ENCODE data around the gene BRCA2. TPM values are rescaled to one million over a fixed set of nuclear protein-coding genes. Genes with fewer than 3 reads are reported as not detected.

The BRCA2 gene
- total and polyA plus RNA-seq, 2 experiments from 2014 or later = 3.3 to 5.2 TPM

- Histone ChIP-seq H3K9me3 (ENCODE audit: low read depth) (no peaks in the 10 kb centered on the region), H3K27me3 (peaks cover 8% of the 10 kb centered on the region), H3K4me3 (no peak overlapping the region), H3K36me3 (peaks cover 5% of the 10 kb centered on the region), H3K27ac (no peak overlapping the region), H3K4me1 (ENCODE audit: low read depth) (peaks cover 4% of the 10 kb centered on the region)
- TF ChIP-seq CTCF (IDR thresholded peaks at IDR 0.05; ENCODE audit: low read depth, low read length) = no peak
- DNase-seq (ENCODE audit: low read depth in 1 of 2, low spot score in 1 of 2) = no peak
These were observed 114.2 kb downstream of the BRCA2 start for GRCh38 chr13:32429433-32429909.

GRCh38 chr13:32430018-32430747 is 114.9 kb downstream of the BRCA2 start:
- DNase-seq (ENCODE audit: low read depth in 1 of 2, low spot score in 1 of 2) = no peak
- Histone ChIP-seq H3K27me3 (peaks cover 8% of the 10 kb centered on the region), H3K4me1 (ENCODE audit: low read depth) (peaks cover 4% of the 10 kb centered on the region), H3K4me3 (no peak overlapping the region), H3K36me3 (peaks cover 5% of the 10 kb centered on the region), H3K9me3 (ENCODE audit: low read depth) (no peaks in the 10 kb centered on the region), H3K27ac (no peak overlapping the region)
- TF ChIP-seq CTCF (IDR thresholded peaks at IDR 0.05; ENCODE audit: low read depth, low read length) = no peak

GRCh38 chr13:32431361-32431760 is 116.1 kb downstream of the BRCA2 start:
- no peak for TF ChIP-seq CTCF (IDR thresholded peaks at IDR 0.05; ENCODE audit: low read depth, low read length)
- Histone ChIP-seq H3K4me1 (ENCODE audit: low read depth) (peaks cover 4% of the 10 kb centered on the region), H3K4me3 (no peak overlapping the region), H3K36me3 (peaks cover 13% of the 10 kb centered on the region), H3K9me3 (ENCODE audit: low read depth) (no peaks in the 10 kb centered on the region), H3K27me3 (peaks cover 8% of the 10 kb centered on the region), H3K27ac (no peak overlapping the region)
- no peak for DNase-seq (ENCODE audit: low read depth in 1 of 2, low spot score in 1 of 2)

- Histone ChIP-seq H3K27me3 (no peaks in the 10 kb centered on the region), H3K27ac (no peak overlapping the region), H3K36me3 (peaks cover 15% of the 10 kb centered on the region), H3K4me1 (ENCODE audit: low read depth) (peaks cover 4% of the 10 kb centered on the region), H3K9me3 (ENCODE audit: low read depth) (no peaks in the 10 kb centered on the region), H3K4me3 (no peak overlapping the region)
- no peak for DNase-seq (ENCODE audit: low read depth in 1 of 2, low spot score in 1 of 2)
- TF ChIP-seq CTCF (IDR thresholded peaks at IDR 0.05; ENCODE audit: low read depth, low read length) = no peak
These were observed 117.5 kb downstream of the BRCA2 start for GRCh38 chr13:32432856-32433255.

- H3K36me3 ChIP-seq = peaks cover 17% of the 10 kb centered on the region
- no peak for DNase-seq (ENCODE audit: low read depth in 1 of 2, low spot score in 1 of 2)
- H3K27ac ChIP-seq = no peak overlapping the region
- TF ChIP-seq CTCF (IDR thresholded peaks at IDR 0.05; ENCODE audit: low read depth, low read length) = no peak
- H3K27me3 ChIP-seq = no peaks in the 10 kb centered on the region
- no peak overlapping the region for H3K4me3 ChIP-seq
- no peaks in the 10 kb centered on the region for H3K4me1 ChIP-seq (ENCODE audit: low read depth)
- H3K9me3 ChIP-seq (ENCODE audit: low read depth) = no peaks in the 10 kb centered on the region
These were observed 123.6 kb downstream of the BRCA2 start for GRCh38 chr13:32438871-32439270.

All from cardiac muscle cell (in vitro differentiated cells and primary cell).